ENCODE measurements around the gene GALNT18.

DNA sequence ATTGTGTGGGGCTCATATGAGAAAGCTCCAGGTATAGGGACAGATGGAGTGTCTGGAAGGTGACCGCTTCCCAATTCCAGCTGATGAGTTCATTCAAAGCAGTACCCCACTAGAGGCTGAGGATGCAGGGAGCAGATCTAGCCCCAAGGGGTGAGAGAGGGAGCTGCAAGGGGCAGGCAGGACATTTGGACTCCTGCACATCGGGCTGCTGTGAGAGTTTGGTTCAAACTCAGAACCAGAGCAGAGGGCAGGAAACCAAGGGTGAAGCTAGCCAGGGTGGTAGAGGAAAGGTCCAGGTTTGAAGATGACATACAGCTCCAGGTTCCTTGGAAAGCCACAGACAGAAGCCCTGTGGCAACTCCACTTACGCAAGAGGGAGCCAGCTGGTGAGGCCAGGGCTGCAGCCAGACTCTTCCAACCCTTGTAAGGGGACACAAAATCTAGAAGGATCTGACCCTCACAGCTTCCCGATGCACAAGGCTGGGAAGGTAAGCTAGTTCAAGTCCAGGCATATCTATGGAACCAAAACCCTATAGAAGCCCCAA is 270.7 kb downstream of the GALNT18 start:
- TF ChIP-seq CTCF (conservative IDR thresholded peaks at IDR 0.05) (no peak), EZH2 (IDR thresholded peaks at IDR 0.05; ENCODE audit: low read depth) (no peak)
